Subcutaneous adipose tissue (tissue), 4 donors: ENCODE measurements around the gene CTIF. TPM values are rescaled to one million over a fixed set of nuclear protein-coding genes. Genes with fewer than 3 reads are reported as not detected.

Source experiments
- total RNA-seq, 4 donors: library from RNA; depleted of rRNA; stranded (reverse); fragments of >200 nt; gene quantifications; one replicate each; pipeline ENCODE4 v1.1.0, GENCODE V29; 2016
- TF ChIP-seq, protein P1 (sequence below): fragments of 450-650 bp; IDR thresholded peaks from one replicate; pipeline ENCODE4 v1.5.1; 2016; ENCODE audit warnings: low read depth, mild to moderate bottlenecking, control low read depth, antibody characterized with exemption, moderate library complexity

The CTIF gene
- total RNA-seq, 4 donors from 2014 or later, result 41.0 to 195 (median 78.3) TPM

DNA sequence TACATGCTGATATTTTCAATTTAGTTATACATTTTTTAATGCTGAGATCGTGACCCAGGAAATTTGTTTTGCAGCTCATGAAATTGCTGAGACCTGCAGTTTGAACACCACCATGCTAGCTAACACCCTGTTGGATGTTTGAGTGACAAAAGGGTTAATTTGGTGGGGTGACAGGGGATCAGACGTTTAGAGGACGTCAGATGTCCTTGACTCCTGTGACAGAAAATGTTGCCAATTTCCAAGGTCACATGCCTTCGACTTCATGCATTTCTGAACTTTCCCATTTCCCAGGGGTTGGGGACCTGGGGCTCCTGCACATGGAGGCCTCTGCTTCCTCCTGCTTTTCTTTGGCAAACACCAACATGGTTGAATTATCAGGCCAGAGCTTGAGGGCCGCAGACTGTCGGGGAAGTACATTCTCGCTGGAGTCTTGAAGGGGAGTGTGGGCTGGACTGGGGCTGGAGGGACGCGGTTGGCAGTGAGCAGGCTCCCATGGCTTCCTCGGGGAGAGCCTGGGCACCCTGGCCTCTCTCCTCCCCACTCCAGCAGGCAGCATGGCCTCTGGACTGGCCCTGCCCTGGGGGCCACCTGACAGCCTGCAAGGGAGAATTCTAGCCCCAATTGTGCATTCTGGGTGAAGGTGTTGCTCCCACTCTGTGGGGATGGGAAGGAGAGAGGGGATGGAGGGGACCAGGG is 73.1 kb downstream of the CTIF start:
- TF ChIP-seq, protein P1, sequence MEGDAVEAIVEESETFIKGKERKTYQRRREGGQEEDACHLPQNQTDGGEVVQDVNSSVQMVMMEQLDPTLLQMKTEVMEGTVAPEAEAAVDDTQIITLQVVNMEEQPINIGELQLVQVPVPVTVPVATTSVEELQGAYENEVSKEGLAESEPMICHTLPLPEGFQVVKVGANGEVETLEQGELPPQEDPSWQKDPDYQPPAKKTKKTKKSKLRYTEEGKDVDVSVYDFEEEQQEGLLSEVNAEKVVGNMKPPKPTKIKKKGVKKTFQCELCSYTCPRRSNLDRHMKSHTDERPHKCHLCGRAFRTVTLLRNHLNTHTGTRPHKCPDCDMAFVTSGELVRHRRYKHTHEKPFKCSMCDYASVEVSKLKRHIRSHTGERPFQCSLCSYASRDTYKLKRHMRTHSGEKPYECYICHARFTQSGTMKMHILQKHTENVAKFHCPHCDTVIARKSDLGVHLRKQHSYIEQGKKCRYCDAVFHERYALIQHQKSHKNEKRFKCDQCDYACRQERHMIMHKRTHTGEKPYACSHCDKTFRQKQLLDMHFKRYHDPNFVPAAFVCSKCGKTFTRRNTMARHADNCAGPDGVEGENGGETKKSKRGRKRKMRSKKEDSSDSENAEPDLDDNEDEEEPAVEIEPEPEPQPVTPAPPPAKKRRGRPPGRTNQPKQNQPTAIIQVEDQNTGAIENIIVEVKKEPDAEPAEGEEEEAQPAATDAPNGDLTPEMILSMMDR, result no peak

DNA sequence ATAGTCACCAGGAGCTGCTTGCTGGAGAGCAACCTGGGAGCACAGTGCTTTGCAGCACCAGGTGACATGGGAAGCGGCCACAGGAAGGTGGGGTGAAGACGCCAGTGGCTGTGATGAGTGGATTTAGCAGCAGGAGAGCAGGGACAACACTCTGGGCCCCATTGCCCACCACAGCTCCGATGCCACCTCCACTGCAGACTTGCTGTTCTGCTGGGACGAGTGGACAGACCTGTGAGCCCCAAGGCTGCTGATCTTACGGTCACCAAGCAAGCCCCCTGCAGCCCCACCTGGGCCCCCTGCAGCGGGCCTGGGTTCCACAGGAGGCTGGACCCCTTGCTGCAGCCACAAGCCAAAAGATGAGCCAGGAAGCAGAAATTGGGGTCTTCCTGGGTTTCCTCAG is 73.7 kb downstream of the CTIF start:
- TF ChIP-seq, protein P1, result no peak

DNA sequence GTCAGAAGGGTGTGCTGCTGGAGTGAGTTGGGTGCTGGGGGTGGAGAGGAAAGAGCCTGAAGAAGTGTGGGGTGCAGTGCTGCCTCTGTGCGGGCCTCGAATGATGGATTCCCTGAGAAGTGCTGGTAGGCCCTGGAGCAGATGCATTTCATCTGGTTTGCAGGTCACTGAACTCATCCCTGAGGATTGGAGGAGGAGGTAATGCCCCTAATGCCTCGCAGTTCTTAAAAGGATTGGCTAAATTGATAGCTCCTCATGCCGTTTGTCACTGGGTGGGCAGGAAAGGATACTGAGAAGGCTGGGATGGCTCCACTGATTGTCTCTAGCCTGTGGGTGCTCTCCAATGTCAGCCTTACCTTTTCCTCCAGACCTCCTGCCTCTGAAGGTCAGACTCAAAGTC is 74.1 kb downstream of the CTIF start:
- TF ChIP-seq, protein P1, result no peak

DNA sequence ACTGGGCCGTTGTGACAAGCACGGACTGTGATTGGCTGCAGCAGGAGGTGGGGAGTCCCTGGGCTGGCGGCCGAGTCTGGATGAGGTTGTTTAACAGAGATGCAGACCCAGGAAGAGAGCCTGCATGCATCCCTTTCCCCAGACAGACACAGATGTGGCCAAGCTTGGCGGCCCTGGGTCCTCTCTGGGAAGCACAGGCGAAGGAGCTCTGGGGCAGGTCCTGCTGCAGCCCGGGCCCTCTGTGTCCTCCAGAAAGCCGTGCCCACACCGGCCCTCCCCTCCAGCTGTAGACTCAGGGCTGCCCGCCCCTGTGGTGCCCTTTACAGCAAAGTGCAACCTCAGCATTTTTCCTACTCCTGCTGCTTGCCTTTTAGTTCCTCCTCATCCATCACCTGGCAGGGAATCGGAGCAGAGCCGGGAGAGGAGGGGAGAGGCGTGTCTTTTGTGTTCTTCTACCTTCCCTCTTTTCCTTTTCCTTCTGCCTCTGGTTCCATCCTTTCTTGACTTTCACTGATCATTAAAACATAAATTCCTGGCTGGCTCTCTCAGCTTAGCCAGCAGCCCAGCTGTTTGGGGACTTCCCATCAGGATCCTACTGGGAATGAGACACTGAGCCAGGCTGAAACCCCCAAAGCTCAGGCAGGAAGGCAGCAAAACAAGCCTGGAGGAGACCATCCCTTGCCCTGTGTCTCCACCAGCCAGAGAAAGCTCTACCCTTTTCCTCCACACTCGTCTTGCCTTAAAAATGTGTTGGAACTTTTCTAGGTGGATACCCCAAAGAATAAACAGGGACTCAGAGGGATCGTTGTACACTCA is 75.0 kb downstream of the CTIF start:
- TF ChIP-seq, protein P1, result no peak

DNA sequence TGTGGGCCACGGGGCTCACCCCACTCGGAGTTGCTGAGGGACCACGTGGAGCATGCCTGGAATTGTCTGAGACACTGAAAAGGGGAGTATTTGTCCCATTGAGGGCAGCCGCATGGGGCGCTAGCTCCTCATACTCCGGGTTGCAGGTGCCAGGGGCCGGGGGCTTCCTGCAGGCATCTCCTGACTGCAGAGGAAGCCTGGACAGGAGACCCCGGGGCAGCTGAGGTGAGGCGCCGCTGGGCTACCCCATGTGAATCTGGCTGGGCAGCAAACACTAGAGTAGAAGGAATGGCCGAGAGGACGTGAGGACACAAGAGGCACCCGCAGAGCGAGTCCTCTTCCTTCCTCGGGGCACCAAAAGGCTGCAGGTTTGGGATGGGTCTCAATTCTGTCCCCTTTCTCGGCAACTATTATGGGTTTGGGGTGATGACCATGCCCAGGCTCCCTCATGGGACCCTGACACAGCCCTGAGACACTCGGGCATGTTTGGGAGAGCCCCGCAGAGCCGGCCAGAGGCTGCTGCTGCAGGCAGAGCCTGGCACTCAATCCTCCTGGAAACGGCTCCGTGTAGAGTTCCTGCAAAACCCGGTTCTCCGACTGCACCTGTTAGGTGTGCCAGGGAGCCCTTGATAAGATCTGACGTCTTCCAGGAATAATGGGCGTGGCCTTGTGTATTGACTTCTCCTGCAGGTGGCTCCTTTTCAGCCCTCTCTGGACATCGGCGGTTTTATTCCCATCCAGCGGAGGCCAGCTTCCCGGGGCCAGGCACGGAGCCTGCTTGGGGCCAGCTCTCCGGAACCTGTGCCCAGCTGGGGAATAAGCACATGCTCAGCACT is 77.0 kb downstream of the CTIF start:
- TF ChIP-seq, protein P1, result no peak

DNA sequence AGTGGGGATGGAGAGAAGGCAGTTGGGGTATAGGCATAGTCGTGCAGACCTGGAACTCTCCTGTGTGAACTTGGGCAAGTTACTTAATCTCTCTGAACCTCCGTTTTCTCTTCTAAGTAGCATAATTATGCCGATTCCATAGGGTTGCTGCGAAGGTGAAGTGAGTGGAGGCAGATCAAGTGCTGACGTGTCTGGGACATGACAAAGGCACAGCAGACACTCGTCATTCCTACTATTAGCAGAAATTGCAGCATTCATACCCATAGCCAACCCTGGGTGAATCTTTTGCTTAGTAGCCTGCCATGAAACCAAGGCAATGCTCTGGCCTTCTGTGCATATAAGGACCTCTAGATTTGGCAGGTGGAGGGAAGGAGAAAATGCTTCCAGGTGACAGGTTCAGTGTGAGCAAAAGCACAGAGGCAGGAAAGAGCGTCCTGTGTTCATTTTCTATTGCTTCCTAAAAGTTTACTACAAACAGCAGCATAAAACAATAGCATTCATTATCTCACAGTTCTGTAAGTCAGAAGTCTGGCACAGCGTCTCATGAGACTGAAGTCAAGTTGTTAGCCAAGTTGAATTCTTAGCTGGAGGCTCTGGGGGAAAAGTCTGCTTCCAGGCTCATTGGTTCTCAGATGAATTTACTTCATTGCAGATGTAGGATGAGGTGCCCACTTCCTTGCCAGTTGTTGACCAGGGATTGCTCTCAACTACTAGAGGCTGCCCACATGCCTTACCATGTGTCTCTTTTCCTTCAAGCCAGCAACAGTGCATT is 77.8 kb downstream of the CTIF start:
- TF ChIP-seq, protein P1, result no peak
